OCI-LY7 (cell line): ENCODE measurements around the gene AQP12A. TPM values are rescaled to one million over a fixed set of nuclear protein-coding genes. Genes with fewer than 3 reads are reported as not detected.

ENCODE experiments used
- BruUV-seq: library from RNA; stranded (reverse); fragments of 400-500 nt; replicated peaks from 2 replicates; lab custom pipeline; 2021; lab: Mats Ljungman, UMichigan
- CTCF ChIA-PET: fragments of 300-600 bp; sonication (Branson Sonifier 250); formaldehyde crosslinking; loops from one replicate; lab custom pipeline; 2022; ENCODE audit warnings: antibody characterized with exemption; ENCODE audit not compliant: unreplicated experiment; lab: Charles Lee
- POLR2A ChIA-PET: fragments of 300-600 bp; sonication (Branson Sonifier 250); formaldehyde crosslinking; loops from one replicate; lab custom pipeline; 2022; ENCODE audit warnings: antibody characterized with exemption; lab: Charles Lee
- DNase-seq: peaks from one replicate; pipeline ENCODE4 v3.0.0-alpha.2; 2015; ENCODE audit warnings: low spot score
- H2AFZ ChIP-seq: fragments of 200-600 bp; sonication (generic), shearing (Covaris generic); 2 replicates; pipeline ENCODE4 v1.6.1; 2014; ENCODE audit warnings: mild to moderate bottlenecking, antibody characterized with exemption, low read length, moderate library complexity
- H3K27ac ChIP-seq: fragments of 200-600 bp; sonication (generic); 2 replicates; pipeline ENCODE4 v1.5.1; 2014; ENCODE audit warnings: mixed run types, low read depth, mild to moderate bottlenecking, moderate library complexity, low read length, inconsistent platforms; ENCODE audit not compliant: poor library complexity, severe bottlenecking
- H3K36me3 ChIP-seq: fragments of 200-600 bp; sonication (generic); 2 replicates; pipeline ENCODE4 v1.6.1; 2014; ENCODE audit warnings: mild to moderate bottlenecking, antibody characterized with exemption, low read length, moderate library complexity, mixed read lengths; ENCODE audit not compliant: insufficient read depth
- H3K4me1 ChIP-seq: fragments of 200-600 bp; sonication (generic); 2 replicates; pipeline ENCODE4 v1.5.1; 2014; ENCODE audit warnings: mild to moderate bottlenecking, low read length; ENCODE audit not compliant: insufficient read depth, poor library complexity, severe bottlenecking
- H3K4me2 ChIP-seq: fragments of 200-600 bp; sonication (generic); 2 replicates; pipeline ENCODE4 v1.6.1; 2014; ENCODE audit warnings: mild to moderate bottlenecking, low read length
- H3K4me3 ChIP-seq: fragments of 200-600 bp; sonication (generic); 2 replicates; pipeline ENCODE4 v1.5.1; 2014; ENCODE audit warnings: mild to moderate bottlenecking, low read depth, low read length; ENCODE audit not compliant: poor library complexity, severe bottlenecking
- H3K79me2 ChIP-seq: fragments of 200-600 bp; sonication (generic); 2 replicates; pipeline ENCODE4 v1.6.1; 2016; ENCODE audit warnings: low read depth, mild to moderate bottlenecking, low read length, moderate library complexity, mixed read lengths; ENCODE audit not compliant: insufficient read depth
- H3K9me2 ChIP-seq: fragments of 200-600 bp; sonication (generic); 2 replicates; pipeline ENCODE4 v1.6.1; 2016; ENCODE audit warnings: mild to moderate bottlenecking, low read length, mixed read lengths; ENCODE audit not compliant: insufficient read depth
- H3K9me3 ChIP-seq: fragments of 200-600 bp; sonication (generic); 2 replicates; pipeline ENCODE4 v1.6.1; 2014; ENCODE audit warnings: mild to moderate bottlenecking, mixed run types, low read length, mixed read lengths
- H4K20me1 ChIP-seq: fragments of 200-600 bp; sonication (generic); 2 replicates; pipeline ENCODE4 v1.6.1; 2014; ENCODE audit warnings: mild to moderate bottlenecking, antibody characterized with exemption, low read length, moderate library complexity, mixed read lengths; ENCODE audit not compliant: insufficient read depth
- EZH2phosphoT487 ChIP-seq: fragments of 200-600 bp; sonication (generic); IDR thresholded peaks from 2 replicates; pipeline ENCODE4 v1.6.1; 2018; ENCODE audit warnings: low read depth, borderline replicate concordance, mild to moderate bottlenecking, mixed run types, antibody characterized with exemption, low read length, moderate library complexity, mixed read lengths
- intact Hi-C: fragments of 100-400 bp; cut with micrococcal nuclease; formaldehyde crosslinking; loops from one replicate; pipeline ENCODE4 v1.10.0; 2022; ENCODE audit not compliant: unreplicated experiment
- total RNA-seq, 2 experiments: library from RNA; depleted of rRNA in 1 of 2; stranded (reverse); fragments of >200 nt in 1 of 2; shearing (Covaris generic) in 1 of 2; gene quantifications; 2 replicates each; pipeline ENCODE4 v1.2.3, GENCODE V29; 2014 to 2022
- TF ChIP-seq, protein P1 (sequence below): fragments of 200-600 bp; sonication (generic); conservative IDR thresholded peaks from 2 replicates; pipeline ENCODE4 v1.5.1; 2014; ENCODE audit warnings: mild to moderate bottlenecking, antibody characterized with exemption, low read length, moderate library complexity, mixed read lengths

Gene AQP12A
- total RNA-seq, 2 experiments from 2014 or later, result not detected

DNA sequence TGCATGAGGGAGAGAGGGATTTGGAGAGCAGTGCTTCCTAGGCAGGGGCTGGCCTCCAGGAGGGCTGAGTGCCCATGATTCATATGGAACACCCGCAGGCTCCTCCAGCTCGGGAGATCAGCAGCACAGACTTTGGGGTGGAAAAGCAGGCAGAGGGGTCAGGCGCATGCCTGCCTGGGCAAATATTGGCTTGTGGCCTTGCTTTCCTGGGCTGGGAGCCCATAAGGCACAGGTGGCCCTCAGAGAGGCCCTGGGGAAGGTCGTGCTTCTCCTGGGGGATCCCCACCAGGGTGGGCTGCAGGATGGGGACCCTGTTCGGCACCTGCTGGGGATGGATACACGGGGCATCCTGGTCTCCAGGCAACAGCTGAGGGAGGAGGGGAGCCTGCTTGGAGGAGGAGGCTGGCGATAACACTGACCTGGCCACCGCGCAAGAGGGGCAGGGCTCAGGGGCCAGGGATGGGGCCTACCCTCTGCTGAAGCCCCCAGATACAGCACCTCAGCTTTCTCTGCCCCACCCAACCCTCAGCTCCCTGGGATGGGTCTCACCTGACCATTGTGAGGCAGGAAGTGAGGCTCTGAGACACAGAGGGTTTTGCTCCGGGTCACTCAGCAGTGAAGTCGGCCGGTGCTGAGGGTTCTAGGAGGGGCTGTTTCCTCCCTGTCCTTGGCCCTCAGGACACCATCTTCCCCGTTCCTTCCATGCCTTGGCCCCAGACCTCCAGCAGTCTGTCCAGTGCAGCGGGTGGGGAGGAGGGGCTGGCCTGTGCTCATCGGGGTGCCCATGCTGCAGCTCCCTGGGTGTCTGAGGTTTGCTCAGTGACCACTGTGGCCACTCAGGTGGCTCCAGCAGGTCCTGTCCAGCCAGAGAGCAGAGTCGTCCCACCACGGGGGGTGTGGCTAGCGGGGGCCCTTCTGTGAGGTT lies 12.0 kb downstream of the AQP12A start:
- Histone ChIP-seq H3K4me1 (no peaks in the 10 kb centered on the region), H4K20me1 (no peaks in the 10 kb centered on the region), H3K9me3 (no peaks in the 10 kb centered on the region), H2AFZ (no peak overlapping the region), H3K4me3 (no peak overlapping the region), H3K36me3 (no peaks in the 10 kb centered on the region), H3K27ac (no peak overlapping the region), H3K4me2 (no peak overlapping the region), H3K79me2 (no peaks in the 10 kb centered on the region), H3K9me2 (no peaks in the 10 kb centered on the region)
- no peak for DNase-seq
- ChIA-PET POLR2A (no interaction called here), CTCF (no interaction called here)
- no peak for TF ChIP-seq EZH2phosphoT487
- TF ChIP-seq, protein P1, sequence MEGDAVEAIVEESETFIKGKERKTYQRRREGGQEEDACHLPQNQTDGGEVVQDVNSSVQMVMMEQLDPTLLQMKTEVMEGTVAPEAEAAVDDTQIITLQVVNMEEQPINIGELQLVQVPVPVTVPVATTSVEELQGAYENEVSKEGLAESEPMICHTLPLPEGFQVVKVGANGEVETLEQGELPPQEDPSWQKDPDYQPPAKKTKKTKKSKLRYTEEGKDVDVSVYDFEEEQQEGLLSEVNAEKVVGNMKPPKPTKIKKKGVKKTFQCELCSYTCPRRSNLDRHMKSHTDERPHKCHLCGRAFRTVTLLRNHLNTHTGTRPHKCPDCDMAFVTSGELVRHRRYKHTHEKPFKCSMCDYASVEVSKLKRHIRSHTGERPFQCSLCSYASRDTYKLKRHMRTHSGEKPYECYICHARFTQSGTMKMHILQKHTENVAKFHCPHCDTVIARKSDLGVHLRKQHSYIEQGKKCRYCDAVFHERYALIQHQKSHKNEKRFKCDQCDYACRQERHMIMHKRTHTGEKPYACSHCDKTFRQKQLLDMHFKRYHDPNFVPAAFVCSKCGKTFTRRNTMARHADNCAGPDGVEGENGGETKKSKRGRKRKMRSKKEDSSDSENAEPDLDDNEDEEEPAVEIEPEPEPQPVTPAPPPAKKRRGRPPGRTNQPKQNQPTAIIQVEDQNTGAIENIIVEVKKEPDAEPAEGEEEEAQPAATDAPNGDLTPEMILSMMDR, result no peak
- no TSS peak for BruUV-seq
- intact Hi-C loops, result no loop called here

DNA sequence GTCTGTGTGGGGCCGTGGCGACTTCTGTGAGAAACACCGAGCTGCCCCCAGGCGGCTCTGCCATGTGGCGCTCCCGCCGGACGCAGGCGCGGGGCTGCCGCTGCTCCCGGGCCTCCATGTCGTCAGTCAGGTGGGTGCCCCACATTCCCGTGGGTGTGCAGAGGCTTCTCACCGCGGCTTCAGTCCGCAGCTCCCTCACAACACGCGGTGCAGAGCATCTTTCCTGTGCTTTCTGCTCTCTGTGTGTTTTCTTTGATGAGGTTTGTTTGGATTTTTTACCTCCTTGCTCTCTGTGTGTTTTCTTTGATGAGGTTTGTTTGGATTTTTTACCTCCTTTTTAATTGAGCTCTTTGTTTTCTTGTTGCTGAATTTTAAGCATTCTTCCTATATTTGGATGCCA lies 13.0 kb downstream of the AQP12A start:
- H3K27ac ChIP-seq, result no peak overlapping the region
- intact Hi-C loops, result no loop called here

More for the DNA sequence above, 13.0 kb downstream of the AQP12A start:
- no peaks in the 10 kb centered on the region for H3K36me3 ChIP-seq
- H4K20me1 ChIP-seq, result no peaks in the 10 kb centered on the region
- no peak overlapping the region for H3K4me2 ChIP-seq
- no peak for DNase-seq
- no peaks in the 10 kb centered on the region for H3K4me1 ChIP-seq
- no peaks in the 10 kb centered on the region for H3K9me3 ChIP-seq
- TF ChIP-seq, protein P1, result no peak
- no peak for TF ChIP-seq EZH2phosphoT487
- POLR2A ChIA-PET, result no interaction called here
- H2AFZ ChIP-seq, result no peak overlapping the region
- H3K9me2 ChIP-seq, result no peaks in the 10 kb centered on the region
- BruUV-seq, result no TSS peak
- CTCF ChIA-PET, result interaction anchor here (0.6 kb wide), 1 partner anchor 418 kb away, joined by 3 read pairs; no protein-coding TSS in a partner anchor
- no peak overlapping the region for H3K4me3 ChIP-seq
- H3K79me2 ChIP-seq, result no peaks in the 10 kb centered on the region
